GM10266 (cell line): ENCODE measurements around the gene DHRS7C.

Source experiments
- DNase-seq: peaks from one replicate; pipeline ENCODE4 v3.0.0; 2012; ENCODE audit errors: extremely low spot score
- TF ChIP-seq, protein P1 (sequence below): IDR thresholded peaks from 2 replicates; pipeline ENCODE4 v1.5.1; 2012; ENCODE audit warnings: mild to moderate bottlenecking, low read depth; ENCODE audit not compliant: control insufficient read depth, insufficient read depth; ENCODE audit errors: missing control alignments

Gene DHRS7C

DNA sequence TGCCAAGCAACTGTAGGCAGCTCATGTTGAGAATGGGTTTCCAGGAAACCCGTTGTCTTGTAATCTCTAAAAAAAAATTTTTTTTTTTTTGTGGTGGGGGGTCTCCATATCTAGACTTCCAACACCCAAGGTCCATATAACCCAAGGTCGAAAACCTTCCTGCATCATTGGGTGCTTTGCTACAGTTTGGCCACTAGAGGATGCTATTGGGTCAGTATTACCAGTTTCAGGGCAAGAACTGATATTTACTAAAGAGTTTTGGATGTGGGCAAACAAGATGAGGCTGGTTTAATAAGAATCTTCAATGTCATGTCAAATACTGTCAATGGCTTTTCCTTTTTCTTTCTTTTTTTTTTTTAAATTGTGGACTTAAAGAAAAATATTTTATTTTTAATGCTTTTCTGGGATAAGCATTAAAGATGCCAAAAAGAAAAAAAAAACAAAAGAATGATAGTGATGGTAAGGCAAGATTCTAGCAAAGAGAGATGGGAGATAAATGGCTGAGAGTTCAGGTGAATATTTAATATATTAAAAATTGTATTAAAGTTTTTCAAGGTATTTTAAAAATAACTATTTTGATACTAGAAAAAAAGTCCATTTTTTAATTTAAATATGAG lies 62.2 kb downstream of the DHRS7C start:
- TF ChIP-seq, protein P1, sequence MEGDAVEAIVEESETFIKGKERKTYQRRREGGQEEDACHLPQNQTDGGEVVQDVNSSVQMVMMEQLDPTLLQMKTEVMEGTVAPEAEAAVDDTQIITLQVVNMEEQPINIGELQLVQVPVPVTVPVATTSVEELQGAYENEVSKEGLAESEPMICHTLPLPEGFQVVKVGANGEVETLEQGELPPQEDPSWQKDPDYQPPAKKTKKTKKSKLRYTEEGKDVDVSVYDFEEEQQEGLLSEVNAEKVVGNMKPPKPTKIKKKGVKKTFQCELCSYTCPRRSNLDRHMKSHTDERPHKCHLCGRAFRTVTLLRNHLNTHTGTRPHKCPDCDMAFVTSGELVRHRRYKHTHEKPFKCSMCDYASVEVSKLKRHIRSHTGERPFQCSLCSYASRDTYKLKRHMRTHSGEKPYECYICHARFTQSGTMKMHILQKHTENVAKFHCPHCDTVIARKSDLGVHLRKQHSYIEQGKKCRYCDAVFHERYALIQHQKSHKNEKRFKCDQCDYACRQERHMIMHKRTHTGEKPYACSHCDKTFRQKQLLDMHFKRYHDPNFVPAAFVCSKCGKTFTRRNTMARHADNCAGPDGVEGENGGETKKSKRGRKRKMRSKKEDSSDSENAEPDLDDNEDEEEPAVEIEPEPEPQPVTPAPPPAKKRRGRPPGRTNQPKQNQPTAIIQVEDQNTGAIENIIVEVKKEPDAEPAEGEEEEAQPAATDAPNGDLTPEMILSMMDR: peak; percentile 94
- peak; percentile 65 for DNase-seq

DNA sequence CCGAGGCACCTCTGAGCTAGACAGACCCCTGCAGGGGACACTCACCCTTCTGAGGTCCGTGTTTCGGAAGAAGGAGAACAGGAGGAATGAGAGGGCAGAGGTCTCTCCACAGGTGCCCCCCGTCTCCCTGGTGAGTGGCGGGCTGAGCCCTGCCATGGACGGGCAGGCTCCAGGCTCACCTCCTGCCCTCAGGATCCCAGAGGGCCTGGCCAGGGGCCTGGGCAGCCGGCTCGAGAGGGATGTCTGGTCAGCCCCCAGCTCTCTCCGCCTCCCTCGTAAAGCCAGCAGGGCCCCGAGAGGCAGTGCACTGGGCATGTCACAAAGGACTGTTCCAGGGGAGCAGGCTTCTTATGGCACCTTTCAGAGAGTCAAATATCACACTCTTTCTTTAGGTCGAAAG lies 62.8 kb downstream of the DHRS7C start:
- no peak for DNase-seq
- TF ChIP-seq, protein P1: peak; percentile 8

DNA sequence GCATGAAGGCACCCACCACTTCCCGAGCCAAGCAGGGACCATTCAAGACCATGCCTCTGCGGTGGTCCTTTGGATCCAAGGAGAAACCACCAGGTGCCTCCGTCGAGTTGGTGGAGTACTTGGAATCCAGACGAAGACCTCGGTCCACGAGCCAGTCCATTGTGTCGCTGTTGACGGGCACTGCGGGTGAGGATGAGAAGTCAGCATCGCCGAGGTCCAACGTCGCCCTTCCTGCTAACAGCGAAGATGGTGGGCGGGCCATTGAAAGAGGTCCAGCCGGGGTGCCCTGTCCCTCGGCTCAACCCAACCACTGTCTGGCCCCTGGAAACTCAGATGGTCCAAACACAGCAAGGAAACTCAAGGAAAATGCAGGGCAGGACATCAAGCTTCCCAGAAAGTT lies 63.4 kb downstream of the DHRS7C start:
- TF ChIP-seq, protein P1: no peak
- DNase-seq: no peak

DNA sequence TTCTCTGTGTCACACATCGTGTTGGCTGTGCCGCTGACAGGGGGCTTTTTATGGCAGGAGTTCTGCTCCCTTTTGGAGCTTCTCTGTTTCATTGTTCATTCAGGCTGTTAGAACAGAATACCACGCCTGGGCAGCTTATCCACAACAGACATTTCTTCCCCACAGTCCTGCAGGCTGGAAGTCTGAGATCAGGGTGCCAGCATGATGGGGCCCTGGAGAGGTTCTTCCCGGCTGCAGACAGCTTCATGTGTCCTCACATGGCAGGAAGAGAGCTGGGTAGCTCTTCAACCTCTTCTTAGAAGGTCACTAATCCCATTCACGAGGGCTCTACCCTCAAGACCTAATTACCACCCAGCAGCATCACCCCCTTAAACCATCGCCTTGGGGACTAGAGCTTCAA lies 65.1 kb downstream of the DHRS7C start:
- TF ChIP-seq, protein P1: no peak
- no peak for DNase-seq

DNA sequence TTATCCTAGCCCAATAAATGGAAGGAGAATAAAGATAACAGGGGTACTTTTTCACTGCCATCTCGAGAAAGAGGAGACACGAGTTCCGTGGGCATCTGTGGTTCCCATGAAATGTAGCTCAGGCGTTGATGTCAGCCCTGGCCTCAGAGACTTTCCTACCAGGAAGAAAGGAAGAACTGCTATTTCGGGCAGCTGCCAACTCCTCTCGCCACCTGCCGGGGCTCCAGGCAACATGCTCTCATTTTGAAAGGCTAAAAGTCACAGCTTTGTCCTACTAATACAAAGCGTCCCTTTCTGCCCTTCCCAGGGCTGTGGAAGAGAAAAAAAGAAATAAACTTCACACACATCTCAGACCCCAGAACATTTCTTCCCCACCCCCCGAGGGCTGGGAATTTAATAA lies 65.8 kb downstream of the DHRS7C start:
- TF ChIP-seq, protein P1: no peak
- DNase-seq: no peak
